K562 (cell line): ENCODE results near the gene SLCO6A1. TPM values are rescaled to one million over a fixed set of nuclear protein-coding genes. Genes with fewer than 3 reads are reported as not detected.

ENCODE experiments used
- ATAC-seq: fragments of 200-7000 bp; cut with Tn5 transposase; 3 replicates; pipeline ENCODE4 v1.9.1; 2020; ENCODE audit warnings: moderate library complexity
- BruUV-seq: library from RNA; stranded (reverse); fragments of 400-500 nt; replicated peaks from 2 replicates; lab custom pipeline; 2021; lab: Mats Ljungman, UMichigan
- CTCF ChIA-PET: fragments of 300-600 bp; formaldehyde crosslinking; extraction: SDS; loops from one replicate; lab custom pipeline; 2021; ENCODE audit warnings: low intra/inter-chr PET ratio; lab: Yijun Ruan, JAX
- POLR2A ChIA-PET: fragments of 300-600, 350-650 bp; sonication (Branson Sonifier 250); formaldehyde crosslinking; extraction: SDS; loops from one replicate; lab custom pipeline; 2021; ENCODE audit warnings: antibody characterized with exemption, inconsistent platforms; lab: Yijun Ruan, JAX
- DNase-seq, 4 experiments: peaks; one replicate each; pipeline versions ENCODE4 v3.0.0 to v3.0.0-alpha.2; 2011 to 2018; ENCODE audit warnings: low spot score in 3 of 4, mixed read lengths in 3 of 4; ENCODE audit errors: extremely low read depth in 1 of 4
- FAIRE-seq: peaks from 2 replicates; lab custom pipeline; 2011; peaks lifted over from hg19 to GRCh38; lab: Jason Lieb, UNC
- H2AFZ ChIP-seq: 2 replicates; pipeline ENCODE4 v1.6.0; 2011; ENCODE audit warnings: low read depth, low read length, control low read depth, inconsistent platforms
- H3K27ac ChIP-seq: fragments of 200-600 bp; 3 replicates; pipeline ENCODE4 v1.8.0; 2011; ENCODE audit warnings: low read depth, mild to moderate bottlenecking, control low read depth, inconsistent platforms, low read length, moderate library complexity, mixed read lengths; ENCODE audit errors: extremely low read depth
- H3K27me3 ChIP-seq, 2 experiments: fragments of 300-600 bp in 1 of 2; 2 replicates in 1 of 2; 3 replicates in 1 of 2; pipeline versions ENCODE4 v1.6.0 to v1.8.0; 2011; ENCODE audit warnings: inconsistent platforms in 2 of 2, low read length in 2 of 2, mild to moderate bottlenecking in 1 of 2, mixed read lengths in 1 of 2, moderate library complexity in 1 of 2; ENCODE audit not compliant: control insufficient read depth in 2 of 2, insufficient read depth in 2 of 2
- H3K36me3 ChIP-seq: fragments of 300-600 bp; 3 replicates; pipeline ENCODE4 v1.8.0; 2011; ENCODE audit warnings: mild to moderate bottlenecking, low read length, inconsistent platforms; ENCODE audit not compliant: control insufficient read depth, insufficient read depth
- H3K4me1 ChIP-seq, 2 experiments: fragments of 200-600 bp in 1 of 2; replicated peaks in 1 of 2; 2 replicates in 1 of 2; 3 replicates in 1 of 2; pipeline versions ENCODE4 v1.5.1 to v1.8.0; 2011; ENCODE audit warnings: inconsistent platforms in 2 of 2, low read length in 2 of 2, mild to moderate bottlenecking in 1 of 2, mixed read lengths in 1 of 2, moderate library complexity in 1 of 2; ENCODE audit not compliant: control insufficient read depth in 2 of 2, insufficient read depth in 2 of 2
- H3K4me2 ChIP-seq: 2 replicates; pipeline ENCODE4 v1.6.1; 2011; ENCODE audit warnings: low read length, control low read depth, inconsistent platforms, mixed read lengths; ENCODE audit not compliant: insufficient read depth
- H3K4me3 ChIP-seq: fragments of 200-600 bp; sonication (generic), shearing (Covaris generic); 2 replicates; pipeline ENCODE4 v1.5.1; 2016; ENCODE audit warnings: control low read depth, inconsistent platforms
- H3K79me2 ChIP-seq: fragments of 200-600 bp; 3 replicates; pipeline ENCODE4 v1.8.0; 2011; ENCODE audit warnings: low read length, inconsistent platforms; ENCODE audit not compliant: control insufficient read depth, insufficient read depth
- H3K9ac ChIP-seq, 2 experiments: 2 replicates each; pipeline versions ENCODE4 v1.6.0 to v1.6.1; 2011; ENCODE audit warnings: low read depth in 2 of 2, low read length in 2 of 2, control low read depth in 1 of 2, inconsistent platforms in 1 of 2, mild to moderate bottlenecking in 1 of 2, mixed read lengths in 1 of 2; ENCODE audit not compliant: insufficient read depth in 1 of 2
- H3K9me1 ChIP-seq: one replicate; pipeline ENCODE4 v1.6.0; 2011; ENCODE audit warnings: inconsistent platforms, mild to moderate bottlenecking, low read length, moderate library complexity; ENCODE audit not compliant: control insufficient read depth, insufficient read depth
- H3K9me3 ChIP-seq: replicated peaks from 2 replicates; pipeline ENCODE4 v1.5.1; 2011; ENCODE audit warnings: low read depth, low read length, inconsistent platforms; ENCODE audit not compliant: control insufficient read depth, insufficient read depth
- H4K20me1 ChIP-seq: replicated peaks from 2 replicates; pipeline ENCODE4 v1.6.1; 2011; ENCODE audit warnings: low read length, inconsistent platforms, mixed read lengths; ENCODE audit not compliant: control insufficient read depth, insufficient read depth
- LEF1 ChIP-seq: fragments of 450-650 bp; IDR thresholded peaks from 2 replicates; pipeline ENCODE4 v1.6.1; 2016; ENCODE audit warnings: mild to moderate bottlenecking
- MEF2D ChIP-seq: conservative IDR thresholded peaks from 2 replicates; pipeline ENCODE4 v1.6.1; 2016; ENCODE audit warnings: low read depth, missing genetic modification characterization, missing compliant biosample characterization
- MEIS2 ChIP-seq: fragments of 450-650 bp; IDR thresholded peaks from 2 replicates; pipeline ENCODE4 v1.6.1; 2014; ENCODE audit warnings: mild to moderate bottlenecking; ENCODE audit not compliant: partially characterized antibody
- NFIC ChIP-seq: fragments of 450-650 bp; IDR thresholded peaks from 2 replicates; pipeline ENCODE4 v1.6.1; 2017; ENCODE audit warnings: mild to moderate bottlenecking, inconsistent platforms
- NFIX ChIP-seq: fragments of 250-450 bp; sonication (Bioruptor Pico); IDR thresholded peaks from 2 replicates; pipeline ENCODE4 v1.4.0; 2020; ENCODE audit warnings: low read depth, mild to moderate bottlenecking, moderate library complexity
- PHB2 ChIP-seq: fragments of 450-650 bp; IDR thresholded peaks from 2 replicates; pipeline ENCODE4 v1.6.1; 2017; ENCODE audit warnings: low read depth
- RAD21 ChIP-seq, 2 experiments: fragments of 250-450 bp in 1 of 2; fragments of 450-650 bp in 1 of 2; sonication (Bioruptor Pico) in 1 of 2; formaldehyde crosslinking in 1 of 2; IDR thresholded peaks in 1 of 2; conservative IDR thresholded peaks in 1 of 2; 2 replicates each; pipeline versions ENCODE4 v1.4.0 to v1.8.0; 2020 to 2022; ENCODE audit warnings: mild to moderate bottlenecking in 2 of 2, moderate library complexity in 1 of 2
- RB1 ChIP-seq: fragments of 450-650 bp; IDR thresholded peaks from 2 replicates; pipeline ENCODE4 v1.6.1; 2017; ENCODE audit warnings: low read depth, mild to moderate bottlenecking
- RHOXF2B ChIP-seq: fragments of 250-450 bp; sonication (Bioruptor Pico); conservative IDR thresholded peaks from 2 replicates; pipeline ENCODE4 v1.5.1; 2021
- SAFB ChIP-seq: fragments of 200-400 bp; formaldehyde crosslinking; IDR thresholded peaks from 2 replicates; pipeline ENCODE4 v1.6.1; 2017; ENCODE audit warnings: low read depth, low read length, borderline replicate concordance
- SIX5 ChIP-seq, 2 experiments: IDR thresholded peaks; 2 replicates each; pipeline ENCODE4 v1.6.1; 2011; ENCODE audit warnings: low read length in 2 of 2, borderline replicate concordance in 1 of 2, low read depth in 1 of 2, mild to moderate bottlenecking in 1 of 2, moderate library complexity in 1 of 2; ENCODE audit not compliant: insufficient read depth in 1 of 2
- SLC30A9 ChIP-seq: fragments of 250-450 bp; sonication (Bioruptor Pico); IDR thresholded peaks from 2 replicates; pipeline ENCODE4 v1.8.0; 2022; ENCODE audit warnings: mild to moderate bottlenecking, moderate library complexity
- ZNF316 ChIP-seq: fragments of 450-650 bp; IDR thresholded peaks from 2 replicates; pipeline ENCODE4 v1.6.1; 2016
- ZNF778 ChIP-seq: fragments of 450-650 bp; formaldehyde crosslinking; IDR thresholded peaks from 2 replicates; pipeline ENCODE4 v1.4.0; 2020; ENCODE audit warnings: mild to moderate bottlenecking, moderate library complexity
- WGBS: fragments of 100-300 bp; shearing (Covaris generic); methylation state at CpG from one replicate; pipeline ENCODE4 v1.1.6; 2016; ENCODE audit warnings: low coverage, mixed read lengths; ENCODE audit not compliant: insufficient coverage; ENCODE audit errors: missing lambda C conversion rate; 5-methylcytosine and 5-hydroxymethylcytosine counted together
- in situ Hi-C: fragments of 300-500 bp; cut with MboI; formaldehyde crosslinking; loops from 4 replicates; pipeline ENCODE4 v1.15.0; 2018; ENCODE audit warnings: inconsistent platforms, mixed read lengths
- intact Hi-C: fragments of 100-400 bp; cut with micrococcal nuclease; formaldehyde crosslinking; loops from 2 replicates; pipeline ENCODE4 v1.14.2; 2022
- polyA plus RNA-seq, 8 experiments: library from polyadenylated mRNA; depleted of rRNA in 4 of 8; stranded (reverse) in 5 of 8; unstranded in 3 of 8; fragments of >200 nt; fragmentation: Nextera tagmentation in 2 of 8; fragmentation: Illumina TruSeq in 1 of 8; extraction: Ambion mirVana in 2 of 8; extraction: Trizol in 1 of 8; gene quantifications; 2 replicates each; pipeline versions ENCODE4 v1.2.1 to v1.2.3, GENCODE V29; 2011 to 2014; ENCODE audit warnings: inconsistent platforms in 1 of 8, missing spikeins in 1 of 8
- total RNA-seq, 7 experiments: library from RNA; depleted of rRNA in 6 of 7; stranded (reverse); fragments of >200 nt in 6 of 7; fragmentation: Illumina TruSeq in 2 of 7; extraction: Trizol in 2 of 7; gene quantifications; 2 replicates each; pipeline versions ENCODE4 v1.2.1 to v1.2.3, GENCODE V29; 2011 to 2021; ENCODE audit warnings: low replicate concordance in 1 of 7
- TF ChIP-seq, protein P1 (sequence below): fragments of 250-450 bp; sonication (Bioruptor Pico); IDR thresholded peaks from 2 replicates; pipeline ENCODE4 v1.5.0; 2021; ENCODE audit warnings: mild to moderate bottlenecking, moderate library complexity

The SLCO6A1 gene
- total and polyA plus RNA-seq, 9 of the 15 experiments (the other 6 are each of a cell fraction or from before 2014, with no cell fraction given) = 0.04 to 0.20 (median 0.11) TPM; not detected in 6

DNA sequence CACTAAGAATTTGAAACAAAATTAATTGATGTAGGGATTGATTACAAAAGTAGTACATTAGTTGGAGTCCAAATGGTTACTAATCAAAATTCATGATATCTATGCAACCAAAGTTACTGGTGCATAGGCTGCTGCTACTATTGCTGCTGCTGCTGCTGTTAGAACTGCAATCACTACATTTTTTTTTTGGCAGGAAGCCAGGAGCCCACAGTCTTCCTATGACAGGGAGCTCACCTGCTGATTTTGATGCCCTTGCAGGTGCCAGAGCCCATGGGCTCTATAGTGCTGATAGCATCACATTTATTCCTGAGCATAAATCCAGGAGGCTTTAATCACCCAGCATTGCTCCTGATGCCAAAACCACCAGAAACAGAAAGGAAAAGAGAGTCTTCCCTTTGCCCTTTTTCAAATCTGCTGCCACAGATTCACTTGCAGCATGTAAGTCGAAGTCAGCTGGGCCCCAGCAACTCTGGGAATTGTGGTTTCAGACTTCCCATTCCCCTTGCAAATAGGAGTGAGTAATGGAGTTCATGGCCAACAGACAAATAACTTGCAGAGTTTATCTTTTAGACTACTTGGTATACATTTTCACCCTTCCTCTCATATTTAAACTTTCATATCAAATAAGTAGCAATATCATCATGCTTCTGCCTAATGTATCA, 17.6 kb downstream of the SLCO6A1 start:
- Histone ChIP-seq H3K4me1 (no peaks in the 10 kb centered on the region), H3K27me3 (no peaks in the 10 kb centered on the region), H3K9me3 (no peaks in the 10 kb centered on the region), H3K27ac (no peak overlapping the region), H3K9ac (no peak overlapping the region), H2AFZ (no peak overlapping the region), H3K4me3 (no peak overlapping the region), H3K4me2 (no peak overlapping the region), H3K36me3 (no peaks in the 10 kb centered on the region), H4K20me1 (no peaks in the 10 kb centered on the region), H3K79me2 (no peaks in the 10 kb centered on the region)
- POLR2A ChIA-PET = no interaction called here
- CTCF ChIA-PET = no interaction called here
- in situ Hi-C loops = no loop called here
- no peak for ATAC-seq
- no peak for FAIRE-seq
- DNase-seq = no peak
- no TSS peak for BruUV-seq
- intact Hi-C loops = no loop called here
- TF ChIP-seq RHOXF2B (CRISPR knock-in tag) (no peak), SIX5 (IDR thresholded peaks at IDR 0.05; ENCODE audit: borderline replicate concordance in 1 of 2, insufficient read depth in 1 of 2, low read depth in 1 of 2, low read length in 2 of 2) (no peak), NFIX (peak; percentile 43; the same call in 1 of the 2 replicates), NFIC (peak; percentile 63)
- TF ChIP-seq, all 486 proteins: peak for 2
- WGBS = 0% methylated on average over 1 of the region's 1 CpG
- no peaks in the 10 kb centered on the region for H3K9me1 ChIP-seq

DNA sequence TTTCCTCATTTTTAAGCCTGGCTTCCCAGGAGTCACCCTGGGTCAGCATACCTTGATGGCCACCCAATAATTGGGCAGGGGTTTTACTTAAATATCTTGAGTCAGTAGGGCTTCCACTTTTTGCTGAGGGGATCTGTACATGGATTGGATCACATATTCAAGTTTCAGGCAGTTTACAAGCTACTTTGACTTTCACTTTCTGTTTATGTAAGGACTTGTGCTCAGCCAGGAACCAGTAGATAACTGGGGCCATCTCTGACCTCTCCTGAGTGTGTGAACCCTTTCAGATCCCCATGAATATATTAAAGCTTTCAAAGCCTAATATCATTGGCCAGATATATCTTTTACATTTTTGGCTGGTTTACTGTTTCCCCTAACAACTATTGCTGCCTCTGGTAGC, 45.1 kb downstream of the SLCO6A1 start:
- no peaks in the 10 kb centered on the region for H3K9me1 ChIP-seq
- ChIA-PET CTCF (no interaction called here), POLR2A (no interaction called here)
- no TSS peak for BruUV-seq
- no peaks in the 10 kb centered on the region for H3K27me3 ChIP-seq
- no peaks in the 10 kb centered on the region for H3K36me3 ChIP-seq
- intact Hi-C loops (no loop called here), in situ Hi-C loops (no loop called here)
- ATAC-seq (no peak), FAIRE-seq (no peak), DNase-seq (no peak)
- no peak overlapping the region for H2AFZ ChIP-seq
- H4K20me1 ChIP-seq = no peaks in the 10 kb centered on the region
- no peaks in the 10 kb centered on the region for H3K9me3 ChIP-seq
- H3K4me3 ChIP-seq = no peak overlapping the region
- no peaks in the 10 kb centered on the region for H3K4me1 ChIP-seq
- H3K4me2 ChIP-seq = no peak overlapping the region
- H3K27ac ChIP-seq = no peak overlapping the region
- no peak overlapping the region for H3K9ac ChIP-seq
- H3K79me2 ChIP-seq = no peaks in the 10 kb centered on the region
- TF ChIP-seq MEIS2 = no peak
- TF ChIP-seq, protein P1, sequence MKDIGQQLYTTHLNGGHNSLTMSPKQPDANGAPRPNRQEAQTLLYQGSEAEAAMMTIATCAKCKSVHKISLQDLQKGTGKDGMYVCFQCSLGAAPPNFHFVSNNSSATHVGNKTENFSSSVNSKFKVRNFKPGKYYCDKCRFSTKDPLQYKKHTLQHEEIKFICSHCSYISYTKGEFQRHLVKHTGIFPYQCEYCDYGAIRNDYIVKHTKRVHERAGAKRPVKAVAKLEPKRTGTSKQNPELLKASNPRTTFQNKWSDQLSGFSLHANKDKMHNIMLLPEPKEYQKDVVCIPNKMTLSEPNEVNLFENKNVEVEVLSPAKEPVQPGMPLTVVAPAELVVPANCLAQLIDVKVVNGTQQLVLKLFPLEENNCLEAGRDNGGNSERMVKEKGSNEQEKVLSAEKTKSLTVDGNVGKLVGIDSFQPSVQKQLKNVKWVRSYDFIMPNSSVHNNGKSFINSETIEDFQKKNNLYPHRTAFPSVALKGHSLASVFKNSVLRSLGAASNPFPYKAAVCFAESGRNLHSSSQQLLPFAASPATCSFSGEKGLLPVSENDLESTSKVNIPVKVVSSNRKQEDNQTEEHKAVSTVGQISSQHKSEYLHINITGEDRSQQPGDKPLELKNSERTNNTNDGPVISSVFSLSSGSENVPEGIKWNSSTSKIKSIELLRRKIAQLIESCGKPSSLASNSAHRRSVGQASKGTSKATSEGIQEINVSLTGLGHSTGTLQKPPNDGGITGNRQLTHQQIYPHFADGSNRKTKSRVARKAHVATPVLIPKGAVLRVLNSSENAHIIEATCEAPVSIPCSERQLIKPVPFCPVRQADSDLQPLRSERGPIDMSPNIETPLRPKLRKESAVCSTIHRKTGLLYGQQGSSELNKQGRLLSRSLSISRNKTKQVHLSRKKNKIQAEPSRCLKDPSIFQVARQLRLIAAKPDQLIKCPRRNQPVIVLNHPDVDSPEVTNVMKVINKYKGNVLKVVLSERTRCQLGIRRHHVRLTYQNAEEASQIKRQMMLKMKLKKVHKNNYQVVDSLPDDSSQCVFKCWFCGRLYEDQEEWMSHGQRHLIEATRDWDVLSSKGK = no peak
- TF ChIP-seq ZNF778 = no peak
- no peak for TF ChIP-seq LEF1
- TF ChIP-seq RAD21 (CRISPR knock-in tag; conservative IDR thresholded peaks at IDR 0.05 in 1 of 2, IDR thresholded peaks at IDR 0.05 in 1 of 2) = no peak
- no peak for TF ChIP-seq RB1
- TF ChIP-seq SAFB = no peak
- TF ChIP-seq PHB2 = no peak
- TF ChIP-seq MEF2D (tag) = no peak
- no peak for TF ChIP-seq ZNF316
- TF ChIP-seq SLC30A9 (CRISPR knock-in tag) = no peak
